Gastrocnemius medialis (tissue), 4 donors: ENCODE data around the gene MYO9B. TPM values are rescaled to one million over a fixed set of nuclear protein-coding genes. Genes with fewer than 3 reads are reported as not detected.

Experiments
- ATAC-seq, 2 donors: fragments of 150-250 bp; one replicate each; pipeline ENCODE4 v1.9.1; 2016
- DNase-seq, 2 donors: peaks; one replicate each; pipeline ENCODE4 v3.0.0-alpha.2; 2019
- H3K27ac ChIP-seq, 4 donors: fragments of 200-600 bp; sonication (generic); 1 replicate in 1 of 4; 2 replicates in 3 of 4; pipeline ENCODE4 v1.5.1; 2016 to 2018; ENCODE audit warnings: mild to moderate bottlenecking in 2 of 4, moderate library complexity in 1 of 4
- H3K27me3 ChIP-seq, 3 donors: fragments of 200-600 bp; sonication (generic) in 2 of 3; 1 replicate in 1 of 3; 2 replicates in 2 of 3; pipeline versions ENCODE4 v1.5.1 to v1.6.0; 2016 to 2019; ENCODE audit warnings: mild to moderate bottlenecking in 1 of 3, moderate library complexity in 1 of 3
- H3K36me3 ChIP-seq, 2 donors: fragments of 200-600 bp; sonication (generic) in 1 of 2; one replicate each; pipeline ENCODE4 v1.5.1; 2017 to 2018
- H3K4me1 ChIP-seq, 2 donors: fragments of 200-600 bp; sonication (generic) in 1 of 2; one replicate each; pipeline ENCODE4 v1.5.1; 2016 to 2017; ENCODE audit warnings: mild to moderate bottlenecking in 2 of 2
- H3K4me3 ChIP-seq, 4 donors: fragments of 200-600 bp; sonication (generic) in 3 of 4; 1 replicate in 1 of 4; 2 replicates in 3 of 4; pipeline ENCODE4 v1.5.1; 2016 to 2019; ENCODE audit warnings: mild to moderate bottlenecking in 2 of 4
- H3K9me3 ChIP-seq, 3 donors: fragments of 200-600 bp; sonication (generic) in 2 of 3; 1 replicate in 1 of 3; 2 replicates in 2 of 3; pipeline ENCODE4 v1.5.1; 2016 to 2019
- POLR2A ChIP-seq, 2 donors: fragments of 450-650 bp; IDR thresholded peaks; one replicate each; pipeline ENCODE4 v1.6.1; 2017; ENCODE audit warnings: antibody characterized with exemption in 2 of 2, mild to moderate bottlenecking in 2 of 2, moderate library complexity in 2 of 2
- in situ Hi-C, 4 donors: fragments of 200-750 bp; cut with MboI; loops; one replicate each; pipeline versions ENCODE4 v1.15.0 to v1.8.0; 2017; ENCODE audit warnings: low sequenced_read_pairs in 4 of 4
- intact Hi-C: fragments of 100-400 bp; cut with DNase I; formaldehyde crosslinking; loops from one replicate; pipeline ENCODE4 v1.15.1; 2023; ENCODE audit warnings: low total_unique reads
- total RNA-seq, 4 donors: library from RNA; depleted of rRNA; stranded (reverse); fragments of >200 nt; gene quantifications; one replicate each; pipeline versions ENCODE4 v1.1.0 to v1.2.3, GENCODE V29; 2016
- TF ChIP-seq, protein P1 (sequence below), 5 experiments: fragments of 450-650 bp in 3 of 5; fragments of 200-600 bp in 2 of 5; sonication (generic) in 2 of 5; IDR thresholded peaks in 4 of 5; conservative IDR thresholded peaks in 1 of 5; 1 replicate in 4 of 5; 2 replicates in 1 of 5; pipeline ENCODE4 v1.5.1; 2016 to 2019; ENCODE audit warnings: antibody characterized with exemption in 5 of 5, mild to moderate bottlenecking in 3 of 5, moderate library complexity in 3 of 5

MYO9B gene
- total RNA-seq, 4 donors from 2014 or later, result 20.0 to 22.1 (median 20.7) TPM

DNA sequence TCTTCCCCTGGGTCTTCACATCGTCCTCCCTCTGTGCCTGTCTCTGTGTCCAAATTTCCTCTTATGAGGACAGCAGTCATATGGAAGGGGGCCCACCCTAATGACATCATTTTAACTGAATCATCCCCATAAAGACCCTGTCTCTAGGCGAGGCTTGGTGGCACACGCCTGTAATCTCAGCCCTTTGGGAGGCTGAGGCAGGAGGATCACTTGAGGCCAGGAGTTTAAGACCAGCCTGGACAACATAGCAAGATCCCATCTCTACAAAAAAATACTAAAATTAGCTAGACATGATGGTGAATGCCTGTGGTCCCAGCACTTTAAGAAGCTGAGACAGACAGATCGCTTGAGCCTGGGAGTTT is 4.8 kb downstream of the MYO9B start:
- Histone ChIP-seq H3K4me1 (peaks cover 13 to 30% of the 10 kb centered on the region in 2 donors), H3K36me3 (no peaks in the 10 kb centered on the region), H3K4me3 (no peak overlapping the region), H3K27me3 (no peaks in the 10 kb centered on the region), H3K9me3 (no peaks in the 10 kb centered on the region), H3K27ac (peak overlapping the region; percentile 61 to 64 (median 64))
- intact Hi-C loops (no loop called here), in situ Hi-C loops (no loop called here)
- TF ChIP-seq POLR2A (IDR thresholded peaks at IDR 0.05), result no peak
- TF ChIP-seq, protein P1, sequence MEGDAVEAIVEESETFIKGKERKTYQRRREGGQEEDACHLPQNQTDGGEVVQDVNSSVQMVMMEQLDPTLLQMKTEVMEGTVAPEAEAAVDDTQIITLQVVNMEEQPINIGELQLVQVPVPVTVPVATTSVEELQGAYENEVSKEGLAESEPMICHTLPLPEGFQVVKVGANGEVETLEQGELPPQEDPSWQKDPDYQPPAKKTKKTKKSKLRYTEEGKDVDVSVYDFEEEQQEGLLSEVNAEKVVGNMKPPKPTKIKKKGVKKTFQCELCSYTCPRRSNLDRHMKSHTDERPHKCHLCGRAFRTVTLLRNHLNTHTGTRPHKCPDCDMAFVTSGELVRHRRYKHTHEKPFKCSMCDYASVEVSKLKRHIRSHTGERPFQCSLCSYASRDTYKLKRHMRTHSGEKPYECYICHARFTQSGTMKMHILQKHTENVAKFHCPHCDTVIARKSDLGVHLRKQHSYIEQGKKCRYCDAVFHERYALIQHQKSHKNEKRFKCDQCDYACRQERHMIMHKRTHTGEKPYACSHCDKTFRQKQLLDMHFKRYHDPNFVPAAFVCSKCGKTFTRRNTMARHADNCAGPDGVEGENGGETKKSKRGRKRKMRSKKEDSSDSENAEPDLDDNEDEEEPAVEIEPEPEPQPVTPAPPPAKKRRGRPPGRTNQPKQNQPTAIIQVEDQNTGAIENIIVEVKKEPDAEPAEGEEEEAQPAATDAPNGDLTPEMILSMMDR (IDR thresholded peaks at IDR 0.05 in 4 of 5, conservative IDR thresholded peaks at IDR 0.05 in 1 of 5), result no peak
- no peak for DNase-seq
- no peak for ATAC-seq

DNA sequence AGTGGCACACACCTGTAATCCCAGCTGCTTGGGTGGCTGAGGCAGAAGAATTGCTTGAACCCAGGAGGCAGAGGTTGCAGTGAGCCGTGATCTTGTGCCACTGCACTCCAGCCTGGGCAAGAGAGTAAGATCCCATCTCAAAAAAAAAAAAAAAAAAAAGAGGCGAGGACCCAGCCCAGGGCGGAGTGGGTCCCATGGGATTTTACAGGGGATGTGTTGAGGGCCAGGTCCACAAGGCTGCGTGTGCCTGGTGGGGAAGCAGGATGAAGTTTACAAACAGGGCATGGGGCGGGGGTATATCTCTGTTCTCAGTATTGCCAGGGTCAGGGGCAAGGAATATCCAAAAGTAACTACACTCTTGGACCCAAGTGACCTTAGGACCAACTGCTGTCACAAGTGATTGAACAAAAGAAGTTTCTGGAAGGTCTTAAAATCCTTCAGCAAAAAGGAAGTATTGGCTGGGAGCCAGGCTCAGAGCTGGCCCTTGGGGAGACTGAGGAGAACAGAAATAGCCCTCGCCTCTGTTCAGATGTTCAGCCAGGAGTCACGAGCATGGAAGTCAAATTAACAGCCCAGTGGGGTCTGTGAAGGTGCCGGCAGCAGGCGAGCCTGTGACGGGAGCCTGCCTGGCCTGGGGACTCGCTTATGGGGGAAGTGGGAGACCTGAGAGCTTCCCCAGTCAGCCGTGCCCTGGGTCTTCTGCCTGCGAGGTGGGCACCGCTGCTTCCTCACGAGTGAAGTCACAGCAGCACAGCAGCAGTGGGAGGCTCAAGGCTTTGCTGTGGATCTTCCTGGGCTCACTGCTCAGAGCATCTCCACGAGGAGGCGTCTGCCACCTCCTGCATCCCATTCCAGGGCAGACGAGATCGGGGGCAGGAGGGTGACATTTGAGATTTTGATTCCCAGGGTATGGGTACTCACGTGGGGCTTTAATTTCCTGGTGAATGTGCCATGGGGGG is 6.4 kb downstream of the MYO9B start:
- TF ChIP-seq, protein P1 (IDR thresholded peaks at IDR 0.05 in 4 of 5, conservative IDR thresholded peaks at IDR 0.05 in 1 of 5), result no peak
- TF ChIP-seq POLR2A (IDR thresholded peaks at IDR 0.05), result no peak
- intact Hi-C loops (no loop called here), in situ Hi-C loops (no loop called here)
- Histone ChIP-seq H3K27ac (peak overlapping the region; percentile 34 to 60 (median 47)), H3K9me3 (no peaks in the 10 kb centered on the region), H3K4me1 (peaks cover 6 to 20% of the 10 kb centered on the region in 2 donors), H3K27me3 (no peaks in the 10 kb centered on the region), H3K4me3 (no peak overlapping the region), H3K36me3 (no peaks in the 10 kb centered on the region)
- DNase-seq (peak in 1 of 2 donors; percentile 33), ATAC-seq (peak; percentile 13 to 28)

DNA sequence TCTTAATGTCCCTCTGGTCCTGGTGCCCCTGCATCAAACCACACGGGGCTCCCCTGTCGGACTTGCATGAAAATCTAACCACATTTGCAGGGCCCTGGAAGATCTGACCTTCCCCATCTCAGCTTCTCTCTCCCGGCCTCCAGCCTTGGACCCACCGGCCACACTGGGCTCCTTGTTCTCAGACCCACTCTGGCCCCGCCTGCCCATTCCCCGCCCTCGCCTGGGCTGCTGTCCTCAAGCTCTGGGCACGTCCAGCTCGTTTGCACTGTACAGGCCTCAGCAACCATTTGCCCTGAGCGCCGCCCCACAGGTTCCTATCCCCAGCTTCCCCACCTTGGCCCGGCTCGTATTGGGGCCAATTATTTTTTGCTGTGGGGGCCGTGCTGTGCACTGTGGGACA is 10.5 kb downstream of the MYO9B start:
- Histone ChIP-seq H3K4me1 (peaks cover 4 to 6% of the 10 kb centered on the region in 2 donors), H3K27ac (no peak overlapping the region), H3K4me3 (no peak overlapping the region), H3K36me3 (no peaks in the 10 kb centered on the region), H3K27me3 (no peaks in the 10 kb centered on the region), H3K9me3 (no peaks in the 10 kb centered on the region)
- no peak for DNase-seq
- intact Hi-C loops (no loop called here), in situ Hi-C loops (no loop called here)
- no peak for TF ChIP-seq POLR2A (IDR thresholded peaks at IDR 0.05)
- TF ChIP-seq, protein P1 (IDR thresholded peaks at IDR 0.05 in 4 of 5, conservative IDR thresholded peaks at IDR 0.05 in 1 of 5), result no peak
- ATAC-seq, result no peak

DNA sequence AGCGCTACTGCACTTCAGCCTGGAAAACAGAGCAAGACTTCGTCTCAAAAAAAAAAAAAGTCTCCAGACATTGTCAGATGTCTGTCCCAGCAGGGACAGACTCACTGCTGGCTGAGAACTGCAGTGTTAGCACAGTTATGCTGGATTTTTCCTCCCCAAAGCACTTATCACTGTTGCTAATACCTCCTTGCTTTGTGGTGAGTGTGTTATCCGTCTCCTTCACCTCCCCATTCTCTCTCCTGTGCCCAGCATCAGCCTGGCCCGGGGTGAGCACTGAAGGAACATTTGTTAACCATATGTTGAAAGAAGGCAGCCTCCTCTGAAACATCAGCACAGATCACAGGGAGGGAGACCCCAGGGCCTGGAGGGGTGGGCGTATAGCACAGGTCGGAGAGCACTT is 11.3 kb downstream of the MYO9B start:
- H3K36me3 ChIP-seq, result no peaks in the 10 kb centered on the region
- H3K27ac ChIP-seq, result no peak overlapping the region
- peaks cover 0 to 6% of the 10 kb centered on the region in 2 donors for H3K4me1 ChIP-seq
- no peaks in the 10 kb centered on the region for H3K9me3 ChIP-seq
- DNase-seq, result no peak
- ATAC-seq, result no peak
- in situ Hi-C loops (no loop called here), intact Hi-C loops (no loop called here)
- no peaks in the 10 kb centered on the region for H3K27me3 ChIP-seq
- H3K4me3 ChIP-seq, result no peak overlapping the region
- TF ChIP-seq, protein P1 (IDR thresholded peaks at IDR 0.05 in 4 of 5, conservative IDR thresholded peaks at IDR 0.05 in 1 of 5), result no peak
- TF ChIP-seq POLR2A (IDR thresholded peaks at IDR 0.05), result no peak
